Central memory CD8-positive, alpha-beta T cell (primary cell): ENCODE data around the gene OR10W1.

Experiments
- ATAC-seq: fragments of 150-1000 bp; cut with Tn5 transposase; replicated peaks from 2 replicates; pipeline ENCODE4 v1.10.0; 2022; ENCODE audit warnings: mild to moderate bottlenecking, moderate FRiP score, moderate number of reproducible peaks; ENCODE audit not compliant: poor library complexity, severe bottlenecking; ENCODE audit errors: extremely low read depth
- DNase-seq, 2 donors: peaks; one replicate each; pipeline ENCODE4 v3.0.0; 2021; ENCODE audit warnings: low spot score in 2 of 2
- H3K27ac Mint-ChIP-seq: one replicate; pipeline ENCODE4 v1.8.0; 2022; ENCODE audit warnings: low read depth, mild to moderate bottlenecking, moderate library complexity, mixed read lengths
- H3K27me3 Mint-ChIP-seq: one replicate; pipeline ENCODE4 v1.8.0; 2022; ENCODE audit warnings: mixed read lengths
- H3K36me3 Mint-ChIP-seq: one replicate; pipeline ENCODE4 v1.8.0; 2022; ENCODE audit warnings: mild to moderate bottlenecking, moderate library complexity, mixed read lengths; ENCODE audit not compliant: insufficient read depth
- H3K4me1 Mint-ChIP-seq: one replicate; pipeline ENCODE4 v1.8.0; 2022; ENCODE audit warnings: mixed read lengths
- H3K4me3 Mint-ChIP-seq: one replicate; pipeline ENCODE4 v1.8.0; 2022; ENCODE audit warnings: mild to moderate bottlenecking, moderate library complexity, mixed read lengths
- H3K9me3 Mint-ChIP-seq: one replicate; pipeline ENCODE4 v1.8.0; 2022; ENCODE audit warnings: mixed read lengths

Gene OR10W1, protein sequence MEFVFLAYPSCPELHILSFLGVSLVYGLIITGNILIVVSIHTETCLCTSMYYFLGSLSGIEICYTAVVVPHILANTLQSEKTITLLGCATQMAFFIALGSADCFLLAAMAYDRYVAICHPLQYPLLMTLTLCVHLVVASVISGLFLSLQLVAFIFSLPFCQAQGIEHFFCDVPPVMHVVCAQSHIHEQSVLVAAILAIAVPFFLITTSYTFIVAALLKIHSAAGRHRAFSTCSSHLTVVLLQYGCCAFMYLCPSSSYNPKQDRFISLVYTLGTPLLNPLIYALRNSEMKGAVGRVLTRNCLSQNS

GRCh38 chr11:58268142-58268541, at the start of gene OR10W1:
Gene OR10W1, minus strand, starts transcription at chr11:58268260. Its CDS starts 402 bp downstream, at chr11:58267858.
- H3K9me3 Mint-ChIP-seq, result no peaks in the 10 kb centered on the region
- no peak for ATAC-seq
- no peak within 1 kb of the TSS for H3K27ac Mint-ChIP-seq
- H3K4me3 Mint-ChIP-seq, result no peak within 1 kb of the TSS
- no peak for DNase-seq
- H3K4me1 Mint-ChIP-seq, result no peaks in the 10 kb centered on the region
- H3K36me3 Mint-ChIP-seq, result peaks cover 2% of the 10 kb centered on the region
- peaks cover 35% of the 10 kb centered on the region for H3K27me3 Mint-ChIP-seq

GRCh38 chr11:58316142-58316541, 48.1 kb upstream of the OR10W1 start:
- Mint-ChIP-seq H3K9me3 (no peaks in the 10 kb centered on the region), H3K27me3 (peaks cover 39% of the 10 kb centered on the region), H3K4me1 (no peaks in the 10 kb centered on the region), H3K27ac (no peak overlapping the region), H3K4me3 (no peak overlapping the region), H3K36me3 (no peaks in the 10 kb centered on the region)
- ATAC-seq (no peak), DNase-seq (no peak)

GRCh38 chr11:58301576-58301975, 33.5 kb upstream of the OR10W1 start:
- DNase-seq, result no peak
- H3K4me3 Mint-ChIP-seq, result no peak overlapping the region
- peaks cover 13% of the 10 kb centered on the region for H3K27me3 Mint-ChIP-seq
- no peaks in the 10 kb centered on the region for H3K4me1 Mint-ChIP-seq
- no peaks in the 10 kb centered on the region for H3K36me3 Mint-ChIP-seq
- H3K9me3 Mint-ChIP-seq, result no peaks in the 10 kb centered on the region
- no peak for ATAC-seq
- no peak overlapping the region for H3K27ac Mint-ChIP-seq

- no peaks in the 10 kb centered on the region for H3K9me3 Mint-ChIP-seq
- no peak overlapping the region for H3K27ac Mint-ChIP-seq
- DNase-seq (no peak), ATAC-seq (no peak)
- H3K36me3 Mint-ChIP-seq, result peaks cover 2% of the 10 kb centered on the region
- H3K27me3 Mint-ChIP-seq, result peaks cover 15% of the 10 kb centered on the region
- no peaks in the 10 kb centered on the region for H3K4me1 Mint-ChIP-seq
- no peak overlapping the region for H3K4me3 Mint-ChIP-seq
Measured at GRCh38 chr11:58292017-58292416, 24.0 kb upstream of the OR10W1 start.

DNA sequence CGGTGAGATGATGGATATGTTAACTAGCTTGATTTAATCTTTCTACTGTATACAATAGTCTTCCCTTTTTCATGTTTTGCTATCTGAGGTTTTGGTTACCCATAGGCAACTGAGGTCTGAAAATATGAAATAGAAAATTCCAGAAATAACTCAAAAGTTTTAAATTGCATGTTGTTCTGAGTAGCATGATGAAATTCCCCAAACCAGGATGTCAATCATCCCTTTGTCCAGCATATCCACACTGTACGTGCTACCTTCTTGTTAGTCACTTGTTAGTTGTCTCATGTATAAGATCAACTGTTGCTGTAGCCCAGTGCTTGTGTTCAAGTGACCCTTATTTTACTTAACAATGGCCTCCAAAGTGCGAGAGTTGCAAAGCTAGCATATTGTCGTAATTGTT, 21.2 kb upstream of the OR10W1 start:
- Mint-ChIP-seq H3K27ac (no peak overlapping the region), H3K4me1 (no peaks in the 10 kb centered on the region), H3K4me3 (no peak overlapping the region), H3K36me3 (peaks cover 2% of the 10 kb centered on the region), H3K9me3 (no peaks in the 10 kb centered on the region), H3K27me3 (peaks cover 15% of the 10 kb centered on the region)
- ATAC-seq, result no peak
- no peak for DNase-seq

- Mint-ChIP-seq H3K4me3 (no peak overlapping the region), H3K27me3 (peaks cover 12% of the 10 kb centered on the region), H3K27ac (no peak overlapping the region), H3K9me3 (no peaks in the 10 kb centered on the region), H3K4me1 (no peaks in the 10 kb centered on the region), H3K36me3 (no peaks in the 10 kb centered on the region)
- ATAC-seq (no peak), DNase-seq (no peak)
Measured at GRCh38 chr11:58286249-58286648, 18.2 kb upstream of the OR10W1 start.

- Mint-ChIP-seq H3K27ac (no peak overlapping the region), H3K9me3 (no peaks in the 10 kb centered on the region), H3K4me3 (no peak overlapping the region), H3K36me3 (no peaks in the 10 kb centered on the region), H3K27me3 (peaks cover 19% of the 10 kb centered on the region), H3K4me1 (no peaks in the 10 kb centered on the region)
- ATAC-seq, result no peak
- no peak for DNase-seq
Measured at GRCh38 chr11:58285483-58286040, 17.5 kb upstream of the OR10W1 start.

GRCh38 chr11:58276151-58276550, 8.1 kb upstream of the OR10W1 start:
- Mint-ChIP-seq H3K27ac (no peak overlapping the region), H3K4me3 (no peak overlapping the region), H3K4me1 (no peaks in the 10 kb centered on the region), H3K36me3 (no peaks in the 10 kb centered on the region), H3K9me3 (no peaks in the 10 kb centered on the region), H3K27me3 (peaks cover 46% of the 10 kb centered on the region)
- DNase-seq, result no peak
- ATAC-seq, result no peak

DNA sequence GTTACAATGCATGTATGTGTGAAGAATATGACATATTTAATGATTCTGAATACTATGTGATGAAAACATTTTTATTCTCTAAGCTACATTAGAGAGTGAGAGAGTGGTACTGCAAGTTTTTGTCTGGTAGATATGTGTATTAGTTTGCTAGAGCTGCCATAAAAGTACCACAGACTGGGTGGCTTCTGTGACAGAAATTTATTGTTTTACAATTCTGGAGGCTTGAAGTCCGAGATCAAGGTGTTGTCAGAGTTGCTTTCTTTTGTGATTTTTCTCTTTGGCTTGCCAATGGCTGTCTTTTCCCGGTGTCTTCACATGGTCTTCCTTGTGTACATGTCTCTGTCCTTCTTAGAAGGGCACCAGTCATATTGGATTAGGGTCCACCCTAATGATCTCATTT, 6.9 kb upstream of the OR10W1 start:
- Mint-ChIP-seq H3K27ac (no peak overlapping the region), H3K9me3 (no peaks in the 10 kb centered on the region), H3K4me1 (no peaks in the 10 kb centered on the region), H3K4me3 (no peak overlapping the region), H3K36me3 (peaks cover 2% of the 10 kb centered on the region), H3K27me3 (peaks cover 44% of the 10 kb centered on the region)
- ATAC-seq (no peak), DNase-seq (no peak)

- no peak for ATAC-seq
- Mint-ChIP-seq H3K27me3 (no peaks in the 10 kb centered on the region), H3K4me3 (no peak overlapping the region), H3K4me1 (no peaks in the 10 kb centered on the region), H3K27ac (no peak overlapping the region), H3K9me3 (peaks cover under 1% of the 10 kb centered on the region), H3K36me3 (no peaks in the 10 kb centered on the region)
- DNase-seq, result no peak
Measured at GRCh38 chr11:58259983-58260382, 8.1 kb downstream of the OR10W1 start.

GRCh38 chr11:58254936-58255335, 13.1 kb downstream of the OR10W1 start:
- H3K27ac Mint-ChIP-seq, result no peak overlapping the region
- no peak overlapping the region for H3K4me3 Mint-ChIP-seq
- DNase-seq, result no peak
- no peaks in the 10 kb centered on the region for H3K4me1 Mint-ChIP-seq
- H3K9me3 Mint-ChIP-seq, result peaks cover 5% of the 10 kb centered on the region
- no peaks in the 10 kb centered on the region for H3K36me3 Mint-ChIP-seq
- no peaks in the 10 kb centered on the region for H3K27me3 Mint-ChIP-seq
- ATAC-seq, result no peak

DNA sequence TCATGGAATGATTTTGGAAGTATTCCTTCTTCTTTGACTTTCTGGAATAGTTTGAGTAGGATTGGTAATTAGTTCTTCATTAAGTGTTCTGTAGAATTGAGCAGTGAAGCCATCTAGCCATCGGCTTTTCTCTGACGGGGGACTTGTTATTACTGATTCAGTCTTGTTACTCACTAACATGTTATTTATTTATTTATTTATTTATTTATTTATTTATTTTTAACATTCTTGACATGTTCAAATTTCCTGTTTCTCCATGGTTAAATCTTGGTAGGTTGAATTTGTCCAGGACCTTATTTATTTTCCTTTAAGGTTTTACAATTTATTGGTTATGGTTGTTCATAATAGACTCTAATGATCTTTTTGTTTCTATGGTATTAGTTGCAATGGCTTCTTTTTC, 24.1 kb downstream of the OR10W1 start:
- peaks cover 43% of the 10 kb centered on the region for H3K27me3 Mint-ChIP-seq
- no peak overlapping the region for H3K27ac Mint-ChIP-seq
- H3K4me3 Mint-ChIP-seq, result no peak overlapping the region
- no peak for DNase-seq
- H3K36me3 Mint-ChIP-seq, result peaks cover 2% of the 10 kb centered on the region
- ATAC-seq, result no peak
- peaks cover 7% of the 10 kb centered on the region for H3K9me3 Mint-ChIP-seq
- no peaks in the 10 kb centered on the region for H3K4me1 Mint-ChIP-seq

DNA sequence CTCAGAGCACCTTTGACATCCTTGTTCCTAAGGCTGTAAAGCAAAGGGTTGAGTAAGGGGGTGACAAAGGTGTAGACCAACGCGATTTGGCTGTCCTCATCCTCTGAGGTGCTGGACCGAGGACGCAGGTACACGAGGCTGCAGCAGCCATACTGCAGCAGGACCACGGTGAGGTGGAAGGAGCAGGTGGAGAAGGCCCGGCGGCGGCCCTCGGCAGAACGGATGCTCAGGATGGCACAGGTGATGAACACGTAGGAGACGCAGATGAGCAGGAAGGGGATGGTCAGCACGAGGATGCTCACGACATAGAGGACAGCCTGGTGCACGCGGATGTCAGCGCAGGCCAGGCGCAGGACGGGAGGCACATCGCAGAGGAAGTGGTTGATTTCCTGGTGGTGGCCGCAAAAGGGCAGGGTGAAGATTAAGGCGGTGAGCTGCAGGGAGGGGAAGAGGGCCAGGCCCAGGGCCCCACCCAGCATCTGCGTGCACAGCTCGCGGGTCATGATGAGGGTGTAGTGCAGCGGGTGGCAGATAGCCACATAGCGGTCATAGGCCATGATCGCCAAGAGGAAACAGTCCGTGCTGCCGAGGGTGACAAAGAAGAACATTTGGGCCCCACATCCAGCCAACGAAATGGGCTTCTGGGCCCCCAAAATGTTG, 40.0 kb downstream of the OR10W1 start:
- Mint-ChIP-seq H3K4me3 (no peak overlapping the region), H3K27me3 (peaks cover 46% of the 10 kb centered on the region), H3K27ac (no peak overlapping the region), H3K9me3 (peaks cover 9% of the 10 kb centered on the region), H3K36me3 (no peaks in the 10 kb centered on the region), H3K4me1 (no peaks in the 10 kb centered on the region)
- DNase-seq, result no peak
- ATAC-seq, result no peak
